Neural crest cell (in vitro differentiated cells): ENCODE data around the gene PPP6C. TPM values are rescaled to one million over a fixed set of nuclear protein-coding genes. Genes with fewer than 3 reads are reported as not detected.
"Not testable (repeated sequence)": the region's sequence is repeated elsewhere in the genome, so short reads cannot be mapped to it uniquely, and the experiment has no call there.

ENCODE experiments used
- DNase-seq: peaks from one replicate; pipeline ENCODE4 v3.0.0; 2021; ENCODE audit warnings: low read depth, mixed read lengths, low spot score
- H3K27ac Mint-ChIP-seq: one replicate; pipeline ENCODE4 v1.8.0; 2021; ENCODE audit warnings: mild to moderate bottlenecking, mixed read lengths; ENCODE audit not compliant: unreplicated experiment
- H3K27me3 Mint-ChIP-seq: 2 replicates; pipeline ENCODE4 v1.8.0; 2021; ENCODE audit warnings: low read depth, mild to moderate bottlenecking, mixed read lengths
- H3K36me3 Mint-ChIP-seq: 2 replicates; pipeline ENCODE4 v1.8.0; 2021; ENCODE audit warnings: low read depth, mild to moderate bottlenecking, mixed read lengths
- H3K4me1 Mint-ChIP-seq: 2 replicates; pipeline ENCODE4 v1.8.0; 2021; ENCODE audit warnings: mixed read lengths
- H3K4me3 Mint-ChIP-seq: one replicate; pipeline ENCODE4 v1.8.0; 2021; ENCODE audit warnings: mild to moderate bottlenecking, mixed read lengths
- H3K9me3 Mint-ChIP-seq: 2 replicates; pipeline ENCODE4 v1.8.0; 2021; ENCODE audit warnings: mixed read lengths
- total RNA-seq: library from RNA; stranded (reverse); gene quantifications from 2 replicates; pipeline ENCODE4 v1.2.1, GENCODE V29; 2021
- TF ChIP-seq, protein P1 (sequence below): fragments of 200-600 bp; sonication (generic); conservative IDR thresholded peaks from 2 replicates; pipeline ENCODE4 v1.5.0; 2021; ENCODE audit warnings: antibody characterized with exemption, mild to moderate bottlenecking

The PPP6C gene
- total RNA-seq, 1 donor from 2014 or later: 45.3 TPM

DNA sequence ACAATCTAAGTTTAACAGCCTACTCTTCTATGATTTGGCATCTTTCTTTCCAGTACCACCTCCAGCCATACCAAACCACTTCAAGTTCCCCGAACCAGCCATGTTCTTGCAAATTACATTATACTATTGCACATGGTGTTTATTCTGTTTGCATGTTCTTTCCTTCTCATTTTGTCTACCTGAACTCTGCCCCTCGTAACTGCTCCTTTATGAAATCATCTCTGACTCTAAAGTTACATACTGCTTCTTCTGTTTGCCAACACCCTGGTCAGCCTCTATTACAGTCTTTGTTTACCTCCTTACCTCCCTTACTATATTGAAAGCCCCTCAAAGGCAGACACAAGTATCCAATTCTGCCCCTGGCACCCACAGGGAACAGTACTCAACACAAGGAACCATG lies 6.0 kb downstream of the PPP6C start:
- H3K9me3 Mint-ChIP-seq: peaks cover 3% of the 10 kb centered on the region
- H3K27ac Mint-ChIP-seq: no peak overlapping the region
- no peaks in the 10 kb centered on the region for H3K27me3 Mint-ChIP-seq
- peaks cover 9% of the 10 kb centered on the region for H3K36me3 Mint-ChIP-seq
- TF ChIP-seq, protein P1, sequence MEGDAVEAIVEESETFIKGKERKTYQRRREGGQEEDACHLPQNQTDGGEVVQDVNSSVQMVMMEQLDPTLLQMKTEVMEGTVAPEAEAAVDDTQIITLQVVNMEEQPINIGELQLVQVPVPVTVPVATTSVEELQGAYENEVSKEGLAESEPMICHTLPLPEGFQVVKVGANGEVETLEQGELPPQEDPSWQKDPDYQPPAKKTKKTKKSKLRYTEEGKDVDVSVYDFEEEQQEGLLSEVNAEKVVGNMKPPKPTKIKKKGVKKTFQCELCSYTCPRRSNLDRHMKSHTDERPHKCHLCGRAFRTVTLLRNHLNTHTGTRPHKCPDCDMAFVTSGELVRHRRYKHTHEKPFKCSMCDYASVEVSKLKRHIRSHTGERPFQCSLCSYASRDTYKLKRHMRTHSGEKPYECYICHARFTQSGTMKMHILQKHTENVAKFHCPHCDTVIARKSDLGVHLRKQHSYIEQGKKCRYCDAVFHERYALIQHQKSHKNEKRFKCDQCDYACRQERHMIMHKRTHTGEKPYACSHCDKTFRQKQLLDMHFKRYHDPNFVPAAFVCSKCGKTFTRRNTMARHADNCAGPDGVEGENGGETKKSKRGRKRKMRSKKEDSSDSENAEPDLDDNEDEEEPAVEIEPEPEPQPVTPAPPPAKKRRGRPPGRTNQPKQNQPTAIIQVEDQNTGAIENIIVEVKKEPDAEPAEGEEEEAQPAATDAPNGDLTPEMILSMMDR: no peak
- H3K4me1 Mint-ChIP-seq: peaks cover 15% of the 10 kb centered on the region
- DNase-seq: no peak
- no peak overlapping the region for H3K4me3 Mint-ChIP-seq

DNA sequence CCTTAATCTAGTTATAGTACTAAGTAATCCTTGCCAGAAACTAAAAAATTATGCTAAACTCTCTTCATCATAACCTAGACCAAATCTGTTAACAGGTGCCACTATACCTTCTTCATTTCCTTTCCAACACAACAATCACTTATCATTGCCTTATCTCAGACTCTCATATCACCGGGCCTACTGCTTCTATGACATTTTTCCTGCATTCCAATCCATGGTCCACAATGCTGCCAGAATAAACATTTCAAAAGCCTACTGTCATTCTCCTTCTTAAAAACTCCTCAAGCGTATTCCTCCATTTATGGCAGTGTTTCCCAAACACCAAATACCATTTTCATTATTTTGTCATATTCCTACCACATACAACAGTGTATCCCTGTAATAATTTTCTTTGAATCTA lies 6.5 kb downstream of the PPP6C start:
- no peak overlapping the region for H3K27ac Mint-ChIP-seq
- H3K4me3 Mint-ChIP-seq: no peak overlapping the region
- H3K9me3 Mint-ChIP-seq: peaks cover 3% of the 10 kb centered on the region
- H3K4me1 Mint-ChIP-seq: peaks cover 15% of the 10 kb centered on the region
- peaks cover 13% of the 10 kb centered on the region for H3K36me3 Mint-ChIP-seq
- TF ChIP-seq, protein P1: no peak
- DNase-seq: no peak
- H3K27me3 Mint-ChIP-seq: no peaks in the 10 kb centered on the region

DNA sequence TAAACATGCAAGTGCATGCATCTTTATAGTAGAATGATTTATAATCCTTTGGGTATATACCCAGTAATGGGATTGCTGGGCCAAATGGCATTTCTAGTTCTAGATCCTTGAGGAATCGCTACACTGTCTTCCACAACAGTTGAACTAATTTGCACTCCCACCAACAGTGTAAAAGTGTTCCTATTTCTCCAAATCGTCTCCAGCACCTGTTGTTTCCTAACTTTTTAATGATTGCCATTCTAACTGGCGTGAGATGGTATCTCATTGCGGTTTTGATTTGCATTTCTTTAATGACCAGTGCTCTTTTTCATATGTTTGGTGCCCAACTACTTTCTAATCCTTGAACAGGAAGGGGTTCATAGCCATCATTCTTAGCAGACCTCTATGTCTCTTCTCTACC lies 7.8 kb downstream of the PPP6C start:
- DNase-seq, H3K4me3 Mint-ChIP-seq, H3K27ac Mint-ChIP-seq, H3K9me3 Mint-ChIP-seq, H3K27me3 Mint-ChIP-seq, H3K4me1 Mint-ChIP-seq: not testable (repeated sequence)
- peaks cover 15% of the 10 kb centered on the region for H3K36me3 Mint-ChIP-seq

DNA sequence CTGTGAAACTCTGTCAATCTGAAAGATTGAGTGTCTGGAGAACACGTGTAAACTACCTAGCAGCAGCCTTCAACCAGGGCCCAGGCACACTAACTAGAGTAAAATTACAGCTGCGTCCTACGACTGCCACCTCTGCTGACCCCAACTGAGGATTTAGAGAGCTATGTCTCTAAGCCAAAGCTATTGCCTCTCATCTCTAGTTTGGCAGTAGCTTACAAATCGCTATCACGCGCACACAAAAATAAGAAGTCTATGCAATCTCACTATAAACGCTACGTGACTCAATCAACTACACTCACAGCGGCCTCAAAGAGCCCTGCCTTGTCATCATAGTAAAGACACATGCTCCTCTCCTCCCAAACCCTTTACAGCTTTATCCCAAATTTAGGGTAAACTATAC lies 8.7 kb downstream of the PPP6C start:
- no peak for DNase-seq
- H3K27me3 Mint-ChIP-seq: no peaks in the 10 kb centered on the region
- peaks cover 12% of the 10 kb centered on the region for H3K4me1 Mint-ChIP-seq
- no peak overlapping the region for H3K4me3 Mint-ChIP-seq
- H3K36me3 Mint-ChIP-seq: peaks cover 15% of the 10 kb centered on the region
- H3K27ac Mint-ChIP-seq: no peak overlapping the region
- peaks cover 5% of the 10 kb centered on the region for H3K9me3 Mint-ChIP-seq
- TF ChIP-seq, protein P1: no peak

DNA sequence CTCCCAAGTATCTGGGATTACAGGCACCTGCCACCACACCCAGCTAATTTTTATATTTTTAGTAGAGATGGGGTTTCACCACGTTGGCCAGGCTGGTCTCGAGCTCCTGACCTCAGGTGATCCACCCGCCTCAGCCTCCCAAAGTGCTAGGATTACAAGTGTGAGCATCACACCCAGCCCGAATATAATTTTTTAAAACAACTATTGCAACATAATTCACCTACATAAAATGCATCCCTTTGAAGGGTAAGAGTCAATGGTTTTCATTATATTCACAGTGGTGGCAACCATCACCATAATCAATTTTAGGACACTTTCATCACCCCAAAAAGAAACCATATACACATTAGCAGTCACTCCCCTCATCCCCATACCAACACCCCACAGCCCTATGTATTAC lies 9.8 kb downstream of the PPP6C start:
- not testable (repeated sequence) for H3K27ac Mint-ChIP-seq, DNase-seq, H3K9me3 Mint-ChIP-seq, H3K4me3 Mint-ChIP-seq, H3K27me3 Mint-ChIP-seq
- Mint-ChIP-seq H3K4me1 (peaks cover 12% of the 10 kb centered on the region), H3K36me3 (peaks cover 15% of the 10 kb centered on the region)

DNA sequence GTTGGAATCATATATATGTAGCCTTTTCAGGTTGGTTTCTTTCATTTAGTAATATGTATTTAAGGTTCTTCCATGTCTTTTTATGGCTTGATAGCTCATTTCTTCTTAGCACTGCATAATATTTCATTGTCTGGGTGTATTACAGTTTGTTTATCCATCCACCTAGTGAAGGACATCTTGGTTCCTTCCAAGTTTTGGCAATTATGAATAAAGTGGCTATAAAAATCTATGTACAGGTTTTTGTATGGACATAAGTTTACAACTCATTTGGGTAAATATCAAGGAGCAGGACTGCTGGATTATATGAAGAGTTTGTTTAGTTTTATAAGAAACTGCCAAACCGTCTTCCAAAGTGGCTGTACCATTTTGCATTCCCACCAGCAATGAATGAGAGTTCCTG lies 11.7 kb downstream of the PPP6C start:
- H3K4me3 Mint-ChIP-seq: no peak overlapping the region
- DNase-seq: no peak
- H3K36me3 Mint-ChIP-seq: peaks cover 13% of the 10 kb centered on the region
- peaks cover 10% of the 10 kb centered on the region for H3K4me1 Mint-ChIP-seq
- TF ChIP-seq, protein P1: no peak
- H3K27me3 Mint-ChIP-seq: no peaks in the 10 kb centered on the region
- peaks cover 3% of the 10 kb centered on the region for H3K9me3 Mint-ChIP-seq
- H3K27ac Mint-ChIP-seq: no peak overlapping the region

DNA sequence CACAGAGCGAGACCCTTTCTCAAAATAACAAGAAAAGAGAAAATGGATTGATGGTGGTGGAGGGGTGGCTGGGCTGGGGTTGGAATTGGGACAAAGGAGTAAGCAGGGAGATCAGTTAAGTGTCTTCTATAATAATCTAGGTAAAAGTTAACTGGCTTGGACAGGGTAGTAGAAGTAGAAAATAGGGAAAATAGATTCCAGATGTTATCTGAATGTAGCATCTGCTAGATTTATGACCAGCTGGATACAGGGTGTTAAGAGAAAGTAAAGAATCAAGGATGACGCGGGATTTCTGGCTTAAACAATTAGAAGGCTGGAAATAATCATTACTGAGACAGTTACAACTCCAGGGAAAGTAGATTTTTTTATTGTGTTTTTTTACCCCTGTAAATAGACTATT lies 13.0 kb downstream of the PPP6C start:
- Mint-ChIP-seq H3K27ac (no peak overlapping the region), H3K36me3 (peaks cover 12% of the 10 kb centered on the region), H3K27me3 (no peaks in the 10 kb centered on the region), H3K4me1 (peaks cover 8% of the 10 kb centered on the region), H3K4me3 (no peak overlapping the region), H3K9me3 (peaks cover 2% of the 10 kb centered on the region)
- DNase-seq: no peak
- TF ChIP-seq, protein P1: no peak
